HG02763 (cell line): ENCODE measurements around the gene THSD4.
"Not testable (repeated sequence)": the region's sequence is repeated elsewhere in the genome, so short reads cannot be mapped to it uniquely, and the experiment has no call there.

Source experiments
- ATAC-seq: cut with Tn5 transposase; IDR thresholded peaks from one replicate; pipeline ENCODE4 v1.9.1; 2021; ENCODE audit warnings: mild to moderate bottlenecking, moderate library complexity; ENCODE audit not compliant: unreplicated experiment

THSD4 gene

GRCh38 chr15:71143373-71144310, 28.4 kb downstream of the THSD4 start:
- no peak for ATAC-seq

- ATAC-seq = no peak
Measured at GRCh38 chr15:71145648-71146047, 30.4 kb downstream of the THSD4 start.

- no peak for ATAC-seq
Measured at GRCh38 chr15:71146580-71146982, 31.3 kb downstream of the THSD4 start.

GRCh38 chr15:71148048-71148447, 32.8 kb downstream of the THSD4 start:
- ATAC-seq = no peak

GRCh38 chr15:71149646-71150557, 34.6 kb downstream of the THSD4 start:
- ATAC-seq = no peak

- no peak for ATAC-seq
Measured at GRCh38 chr15:71151081-71151480, 35.8 kb downstream of the THSD4 start.

GRCh38 chr15:71152542-71152941, 37.3 kb downstream of the THSD4 start:
- no peak for ATAC-seq

GRCh38 chr15:71153823-71154524, 38.7 kb downstream of the THSD4 start:
- ATAC-seq = no peak

GRCh38 chr15:71154607-71155200, 39.4 kb downstream of the THSD4 start:
- ATAC-seq = no peak

- ATAC-seq = no peak
Measured at GRCh38 chr15:71155534-71155933, 40.3 kb downstream of the THSD4 start.

GRCh38 chr15:71160976-71161375, 45.7 kb downstream of the THSD4 start:
- no peak for ATAC-seq

GRCh38 chr15:71162309-71162708, 47.0 kb downstream of the THSD4 start:
- ATAC-seq = no peak

- ATAC-seq = not testable (repeated sequence)
Measured at GRCh38 chr15:71164606-71165005, 49.3 kb downstream of the THSD4 start.

- ATAC-seq = no peak
Measured at GRCh38 chr15:71167445-71168165, 52.3 kb downstream of the THSD4 start.

- ATAC-seq = no peak
Measured at GRCh38 chr15:71168166-71168834, 53.0 kb downstream of the THSD4 start.

GRCh38 chr15:71170163-71170562, 54.9 kb downstream of the THSD4 start:
- no peak for ATAC-seq

- no peak for ATAC-seq
Measured at GRCh38 chr15:71171195-71171594, 55.9 kb downstream of the THSD4 start.

GRCh38 chr15:71174360-71174759, 59.1 kb downstream of the THSD4 start:
- ATAC-seq = not testable (repeated sequence)
